GM21576 (cell line): ENCODE data around the gene KLHDC3.

Experiments used
- ATAC-seq: cut with Tn5 transposase; IDR thresholded peaks from one replicate; pipeline ENCODE4 v1.9.1; 2021; ENCODE audit warnings: mild to moderate bottlenecking, moderate library complexity; ENCODE audit not compliant: unreplicated experiment

The KLHDC3 gene

GRCh38 chr6:43013843-43014433 lies at the start of gene KLHDC3, which contains the start of gene MEA1:
Gene KLHDC3, plus strand, starts transcription at chr6:43014249. Its CDS starts 2,944 bp downstream, at chr6:43017193.
Gene MEA1, minus strand, starts transcription at chr6:43013946. Its CDS starts 133 bp downstream, at chr6:43013813.
- ATAC-seq: peak; percentile 90

DNA sequence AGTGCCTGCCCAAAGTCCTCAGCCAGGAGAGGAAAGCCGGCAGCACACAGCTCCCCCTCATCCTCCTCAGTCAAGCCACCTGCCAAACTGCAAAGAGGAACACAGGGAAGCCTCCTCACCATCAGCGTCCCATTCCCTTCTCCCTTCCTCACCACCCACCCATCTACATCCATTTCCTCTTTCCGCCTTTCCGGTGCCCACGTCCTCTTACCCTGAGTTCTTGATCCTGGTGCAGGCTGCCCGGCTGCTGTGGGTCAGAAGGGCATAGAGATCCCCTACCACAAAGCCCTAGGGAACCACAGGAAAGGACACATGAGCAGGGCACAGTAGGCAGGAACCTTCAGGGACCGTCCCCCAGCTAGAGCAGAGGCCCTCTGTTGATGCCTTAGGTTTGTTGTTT lies 47.5 kb upstream of the KLHDC3 start:
- no peak for ATAC-seq

- ATAC-seq: no peak
These were observed 46.8 kb upstream of the KLHDC3 start for GRCh38 chr6:42967228-42967627.

- no peak for ATAC-seq
These were observed 45.8 kb upstream of the KLHDC3 start for GRCh38 chr6:42968126-42968701.

DNA sequence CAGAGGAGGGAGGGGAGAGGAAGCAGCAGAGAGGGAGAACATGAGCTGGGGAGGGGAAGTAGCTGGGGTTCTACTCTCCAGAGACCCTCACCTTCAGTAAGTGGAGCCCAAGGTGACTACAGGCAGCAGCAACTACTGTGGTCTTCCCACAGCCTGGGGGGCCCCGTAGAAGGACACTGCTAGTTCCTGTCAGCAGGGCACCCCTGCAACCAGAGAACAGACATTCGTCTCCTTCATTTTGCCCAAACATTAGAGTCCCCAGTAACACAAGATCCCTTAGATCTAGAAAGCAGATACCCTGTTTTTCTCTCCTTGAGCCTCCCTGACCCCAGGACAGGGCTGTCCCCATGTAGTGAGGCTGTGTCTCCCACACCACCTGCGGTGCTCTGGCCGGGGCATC lies 45.3 kb upstream of the KLHDC3 start:
- no peak for ATAC-seq

GRCh38 chr6:42969431-42969830 lies 44.6 kb upstream of the KLHDC3 start:
- ATAC-seq: no peak

DNA sequence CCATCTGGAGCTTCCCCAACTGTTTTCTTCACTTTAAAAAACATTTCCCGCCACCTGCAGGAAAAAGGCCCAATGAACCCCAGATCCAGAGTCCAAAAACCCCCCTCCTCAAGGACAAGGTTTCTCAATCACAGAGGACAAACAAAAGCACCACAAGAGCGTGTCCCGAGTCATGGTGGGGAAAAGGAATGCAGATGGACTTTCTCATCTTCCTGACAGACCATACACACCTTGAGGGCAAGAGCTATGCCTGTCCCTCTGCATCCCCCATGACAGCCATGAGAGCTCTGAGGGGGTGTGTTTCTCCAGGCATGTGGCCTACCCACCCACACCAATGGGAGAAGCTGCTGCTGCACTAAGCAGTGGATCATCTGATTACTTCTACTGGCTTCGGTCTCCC lies 44.1 kb upstream of the KLHDC3 start:
- ATAC-seq: no peak

GRCh38 chr6:42970871-42971612 lies 43.0 kb upstream of the KLHDC3 start:
- ATAC-seq: no peak

DNA sequence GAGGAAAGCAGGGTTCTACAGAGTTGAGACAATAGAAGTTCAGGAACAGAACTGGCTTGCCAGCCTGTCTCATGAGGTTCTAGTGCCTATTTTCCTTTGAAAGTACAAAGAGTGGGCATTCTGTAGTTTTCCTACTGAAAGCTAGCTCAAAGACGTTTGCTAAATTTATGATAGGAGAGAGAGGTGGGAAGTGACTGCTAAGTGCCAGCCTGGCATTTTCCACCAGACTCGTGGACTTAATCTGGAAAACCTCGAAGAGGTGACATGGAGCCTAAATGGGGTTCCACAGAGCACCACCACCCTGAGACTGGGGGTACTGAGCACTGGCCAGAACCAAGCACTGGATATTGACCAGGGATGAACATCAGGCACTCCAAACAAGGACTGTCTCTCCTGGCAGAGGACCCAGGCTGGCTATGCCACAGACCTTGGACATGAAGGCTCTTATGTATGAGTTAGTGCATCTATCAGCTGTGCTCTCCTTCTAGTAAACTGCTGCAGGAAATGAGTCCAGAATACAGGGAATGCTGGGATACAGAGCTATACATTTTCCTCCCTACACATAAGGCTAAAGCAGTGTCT lies 42.2 kb upstream of the KLHDC3 start:
- ATAC-seq: no peak

- ATAC-seq: no peak
These were observed 40.1 kb upstream of the KLHDC3 start for GRCh38 chr6:42973926-42974325.

DNA sequence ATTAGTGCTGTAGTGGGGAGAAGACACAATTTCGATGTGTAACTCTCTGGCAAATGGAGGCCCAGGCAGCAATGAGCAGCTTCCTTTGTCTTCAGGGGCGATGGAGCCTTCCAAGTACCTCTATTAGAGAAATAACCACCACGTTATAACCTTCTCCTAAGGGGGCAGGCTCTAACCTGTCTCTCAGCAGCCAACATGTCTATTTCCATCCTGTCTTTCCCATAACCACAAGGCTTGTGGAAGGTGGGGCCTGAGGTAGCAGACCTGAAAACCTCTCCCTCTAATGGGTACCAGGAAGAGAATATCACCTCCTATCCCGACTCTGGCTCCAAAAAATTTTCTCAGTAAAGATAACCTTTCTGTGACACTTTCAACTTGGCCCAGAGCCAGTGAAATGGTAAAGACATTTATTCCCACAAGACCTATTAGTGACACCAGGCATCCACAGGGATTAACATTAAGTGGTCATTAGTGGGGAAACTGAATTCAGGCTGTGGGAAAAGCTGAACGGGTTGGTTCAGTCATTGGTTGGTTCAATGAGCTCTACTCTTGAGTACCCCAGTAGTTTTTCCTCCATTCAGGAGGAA lies 39.0 kb upstream of the KLHDC3 start:
- ATAC-seq: no peak

DNA sequence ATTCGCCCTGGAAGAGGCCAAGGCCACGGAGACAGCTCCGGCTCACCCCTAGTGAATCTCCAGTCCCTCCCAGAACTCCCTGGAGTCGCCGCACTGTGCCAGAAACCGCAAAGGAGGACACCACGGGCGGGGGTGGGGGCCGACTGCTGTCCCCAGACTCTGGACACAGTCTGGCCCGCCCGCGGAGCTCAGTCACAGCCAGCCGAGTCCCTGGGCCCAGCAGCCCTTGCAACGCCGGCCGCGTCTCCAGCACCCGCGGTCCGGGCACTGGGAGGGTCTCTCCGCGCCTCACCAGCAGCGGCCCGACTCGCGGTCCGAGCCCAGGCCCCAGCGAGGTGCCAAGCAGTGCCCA lies 35.6 kb upstream of the KLHDC3 start:
- ATAC-seq: no peak

DNA sequence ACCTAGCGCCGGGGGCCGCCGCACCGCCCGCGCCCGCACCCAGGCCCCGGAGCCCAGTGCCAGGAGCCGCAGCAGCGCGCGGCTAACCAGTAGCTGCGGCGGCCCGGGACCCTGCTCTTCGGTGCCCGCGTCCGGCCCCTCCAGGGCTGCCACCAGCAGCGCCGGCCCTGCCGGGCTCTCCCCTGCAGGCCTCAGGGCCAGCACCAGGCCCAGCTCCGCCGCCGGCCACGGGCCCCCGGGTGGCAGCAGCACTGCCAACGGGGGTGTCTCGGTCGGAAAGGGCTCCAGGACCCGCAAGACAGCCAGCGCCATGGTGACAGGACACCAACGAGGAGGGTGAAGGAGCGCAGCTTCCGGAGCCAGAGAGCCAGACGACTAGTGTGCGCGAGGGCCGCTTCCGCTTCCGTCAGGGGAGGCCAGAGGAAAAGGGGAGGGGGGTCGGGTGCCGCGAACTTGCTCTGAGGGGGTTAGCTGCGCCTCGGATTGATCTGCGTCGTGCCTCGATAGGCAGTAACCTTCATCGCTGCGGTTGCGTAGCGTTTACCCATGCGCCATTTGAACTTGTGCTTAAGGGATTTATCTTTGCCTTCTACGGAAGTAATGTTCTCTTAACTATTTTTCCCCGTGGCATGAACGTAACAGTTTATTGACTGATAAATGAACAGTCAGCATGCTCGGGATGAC lies 35.1 kb upstream of the KLHDC3 start, which contains the start of gene PEX6:
TSS of gene PEX6 (minus strand) at position 343 of the 684 bp plus-strand sequence. CDS start at position 312, 31 bp downstream.
- ATAC-seq: peak; percentile 88

DNA sequence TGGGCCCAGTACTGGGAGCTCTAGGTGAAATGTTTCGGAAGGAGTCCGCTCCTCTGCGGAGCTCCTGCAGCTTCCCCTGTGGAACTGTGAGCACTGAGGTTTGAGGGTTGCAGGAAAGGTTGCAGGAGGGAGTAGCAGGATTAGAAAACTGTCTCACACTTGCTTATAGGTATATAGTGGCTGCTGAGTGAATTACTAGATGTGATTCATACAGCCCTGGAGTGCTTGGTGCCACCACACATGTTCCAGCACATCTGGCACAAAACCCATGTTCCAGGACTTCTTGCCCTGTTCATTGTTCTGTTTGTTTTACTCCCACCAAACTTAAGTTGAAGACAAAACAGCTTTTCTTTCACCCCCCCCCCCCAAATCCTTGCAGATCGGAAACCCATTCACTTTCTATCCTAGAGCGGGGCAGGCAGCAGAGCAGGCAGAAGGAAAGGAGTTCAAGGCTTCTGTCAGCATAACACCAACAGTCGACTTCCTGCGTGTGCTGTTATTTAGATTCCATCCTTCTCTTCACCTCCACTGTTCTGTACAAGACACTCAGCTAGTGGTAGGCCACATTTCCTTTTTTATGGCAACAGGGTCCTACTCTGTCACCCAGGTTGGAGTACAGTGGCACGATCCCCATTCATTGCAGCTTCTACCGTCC lies 34.4 kb upstream of the KLHDC3 start:
- no peak for ATAC-seq

DNA sequence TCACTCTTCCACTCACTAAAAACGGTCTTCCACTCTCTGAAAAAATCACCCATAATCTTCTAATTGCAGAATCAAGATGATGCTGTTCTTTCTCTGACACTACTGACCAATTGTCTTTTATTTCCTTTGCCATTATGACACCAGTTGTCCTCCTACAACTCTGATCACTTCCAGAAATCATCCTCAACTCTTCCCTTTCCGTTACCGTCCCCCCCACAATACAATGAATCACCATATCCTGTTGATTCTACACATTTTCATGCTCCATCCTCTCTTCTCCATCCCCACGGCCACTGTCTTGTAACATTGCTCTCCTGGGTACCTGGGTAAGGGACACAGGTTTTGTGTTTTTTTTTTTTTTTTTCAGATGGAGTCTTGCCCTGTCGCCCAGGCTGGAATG lies 32.2 kb upstream of the KLHDC3 start:
- ATAC-seq: no peak

DNA sequence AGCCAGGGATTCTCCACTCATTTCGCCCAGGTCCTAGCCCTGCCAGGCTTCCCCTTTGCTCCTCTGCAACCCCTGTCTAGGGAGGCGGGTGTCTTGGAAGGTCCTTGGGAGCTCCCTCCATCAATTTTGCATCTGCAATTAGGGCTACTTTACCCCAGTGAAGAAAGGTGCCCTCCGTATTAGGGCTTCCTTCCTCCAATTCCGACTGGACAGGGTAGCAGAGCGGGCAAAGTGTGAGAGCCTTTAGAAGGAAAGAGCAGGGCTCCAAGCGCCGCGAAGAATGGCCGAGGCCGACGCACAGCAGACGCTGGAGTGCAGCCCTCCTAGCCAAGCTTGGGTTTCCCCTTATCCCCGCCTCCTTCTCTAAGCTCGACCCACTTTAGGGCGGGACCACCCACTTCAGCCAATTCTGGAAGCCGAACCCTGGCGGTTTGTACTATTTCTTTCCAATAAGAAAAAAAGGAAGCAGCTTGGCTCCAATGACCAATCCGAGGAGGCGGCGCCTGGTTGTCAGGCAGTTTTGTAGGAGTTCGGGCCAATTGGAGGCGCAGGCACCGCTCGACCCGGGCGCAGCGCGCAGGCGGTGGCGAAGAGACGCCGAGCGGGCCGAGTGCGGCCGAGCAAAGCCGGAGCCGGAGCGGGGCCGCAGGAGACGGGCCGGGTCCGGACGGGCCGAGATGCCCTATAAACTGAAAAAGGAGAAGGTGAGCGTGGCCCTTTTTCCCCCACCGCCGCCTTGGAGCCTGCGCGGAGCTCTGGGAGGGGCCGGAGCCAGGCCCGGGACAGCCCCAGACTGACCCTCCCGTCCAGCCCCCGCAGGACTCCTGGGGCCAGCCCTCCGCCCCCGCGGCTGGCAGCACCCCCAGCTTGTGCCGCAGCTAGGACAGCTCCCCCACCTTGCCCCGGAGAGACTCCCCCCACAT lies 29.8 kb upstream of the KLHDC3 start, which contains the start of gene PPP2R5D:
TSS of gene PPP2R5D (plus strand) at position 570 of the 923 bp plus-strand sequence. CDS start at position 678, 108 bp downstream.
- ATAC-seq: peak; percentile 91

DNA sequence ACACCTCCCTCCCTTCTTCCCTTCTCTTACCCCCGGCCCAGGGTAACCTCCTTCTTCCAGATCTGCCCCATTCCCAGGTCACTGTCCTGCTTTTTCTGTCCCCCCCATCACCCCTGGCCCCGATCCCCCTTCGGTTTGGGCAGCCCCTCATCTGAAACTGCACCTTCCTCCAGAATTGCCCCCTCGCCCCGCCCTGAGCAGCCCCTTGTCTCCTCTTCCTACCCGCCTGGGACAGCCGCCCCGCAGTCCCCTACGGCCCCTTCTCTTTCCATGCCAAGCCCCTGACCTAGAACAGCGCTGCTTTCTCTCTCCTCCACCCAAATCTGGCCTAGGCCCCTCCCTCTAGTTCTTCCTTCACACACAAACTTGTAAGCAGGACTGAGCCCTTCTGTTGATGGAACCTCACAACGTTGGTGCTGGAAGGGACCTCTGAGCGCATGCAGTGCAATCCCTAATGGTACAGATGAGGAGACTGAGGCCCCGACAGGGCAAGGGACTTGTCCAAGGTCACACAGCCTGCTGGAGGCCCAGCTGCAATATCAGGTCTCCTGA lies 29.0 kb upstream of the KLHDC3 start:
- ATAC-seq: no peak

DNA sequence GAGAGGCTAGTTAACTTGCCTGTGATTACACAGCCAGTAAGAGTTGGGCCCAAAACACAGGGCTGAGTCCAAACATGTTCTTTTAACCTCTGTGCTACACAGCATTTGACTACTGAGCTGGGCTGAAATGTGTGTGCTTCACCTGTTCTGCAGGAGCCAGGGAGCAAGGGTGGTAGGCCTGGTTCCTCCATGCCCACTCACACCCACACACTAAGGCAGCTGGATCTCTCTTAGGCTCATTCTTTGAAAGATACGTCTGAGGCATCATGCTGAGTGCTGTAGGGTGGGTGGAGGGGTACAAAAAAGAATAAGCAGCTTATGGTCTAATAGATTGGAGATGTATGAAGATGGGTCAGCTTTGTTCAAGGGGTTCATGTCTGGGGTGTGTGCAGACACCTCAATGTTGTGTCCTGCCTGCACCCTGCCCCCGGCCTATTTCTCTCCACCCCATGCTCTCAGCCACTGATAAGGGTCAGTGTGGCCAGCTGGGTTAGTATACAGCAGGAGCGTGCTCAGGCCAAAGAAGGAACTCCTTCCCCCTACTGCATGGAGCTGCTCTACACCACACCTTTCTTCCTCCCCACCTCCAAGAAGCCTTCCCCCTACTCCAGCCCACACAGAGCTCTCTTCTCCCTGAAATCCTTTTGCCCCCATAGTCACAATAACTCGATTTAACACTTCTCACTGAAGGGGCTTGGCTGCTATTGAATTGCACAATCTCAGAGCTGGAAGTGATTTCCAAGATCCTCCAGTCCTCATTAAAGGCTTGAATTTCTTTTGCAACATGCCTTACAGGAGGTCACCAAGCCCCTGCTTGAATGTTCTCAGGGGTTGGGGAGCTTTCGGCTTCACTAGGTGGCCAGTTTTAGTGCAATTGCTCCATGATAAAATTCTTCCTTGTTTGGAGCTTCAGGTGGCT lies 26.3 kb upstream of the KLHDC3 start:
- no peak for ATAC-seq
